DMS53 treated with DMSO at 0.1 percent for 48 hours (cell line): ENCODE data around the gene NPIPB9.

Experiments used
- DNase-seq: peaks from one replicate; lab custom pipeline; 2025; ENCODE audit not compliant: unreplicated experiment; lab: John Stamatoyannopoulos, UW

NPIPB9 gene

DNA sequence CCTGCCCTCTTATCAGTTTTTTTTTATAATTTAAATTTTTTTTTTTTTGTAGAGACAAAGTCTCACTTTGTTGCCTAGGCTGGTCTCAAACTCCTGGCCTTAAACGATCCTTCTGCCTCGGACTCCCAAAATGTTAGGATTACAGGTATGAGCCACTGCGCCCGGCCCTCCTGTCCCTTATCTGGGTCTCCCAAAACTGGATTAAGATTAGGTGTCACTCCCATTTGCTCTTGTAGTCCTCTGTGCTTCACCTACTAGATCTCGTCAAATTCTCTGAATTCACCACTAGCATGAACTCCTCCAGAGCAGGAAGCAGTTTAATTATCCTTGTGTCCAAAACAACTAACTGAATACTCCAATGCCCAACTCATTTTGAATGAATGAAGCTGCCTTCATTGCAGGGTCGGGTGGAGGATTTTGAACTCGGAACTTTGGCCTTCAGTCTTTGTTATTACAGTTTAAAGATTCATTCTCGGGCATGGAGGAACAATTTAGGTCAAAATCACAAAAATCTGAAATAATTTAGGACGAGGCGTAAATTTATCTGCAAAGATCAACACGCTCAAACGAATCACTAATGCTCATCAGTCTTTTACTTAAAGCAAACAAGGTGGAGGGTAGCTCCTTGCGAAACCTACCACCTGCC is 70.4 kb downstream of the NPIPB9 start:
- DNase-seq, result no peak
